ENCODE results near the gene LDAH. TPM values are rescaled to one million over a fixed set of nuclear protein-coding genes. Genes with fewer than 3 reads are reported as not detected.
A peak's percentile ranks its signal among the peaks of the same experiment; 100 is the strongest.

LDAH gene
- total RNA-seq, 1 experiment from 2014 or later = 30.7 TPM

GRCh38 chr2:20648206-20648605 lies 174.7 kb downstream of the LDAH start:
- in situ Hi-C loops (cut with HindIII; ENCODE audit: low sequenced_read_pairs) = no loop called here
- no peak for DNase-seq (ENCODE audit: low spot score)

GRCh38 chr2:20647738-20648137 lies 175.2 kb downstream of the LDAH start:
- in situ Hi-C loops (cut with HindIII; ENCODE audit: low sequenced_read_pairs) = no loop called here

GRCh38 chr2:20647211-20647610 lies 175.7 kb downstream of the LDAH start:
- in situ Hi-C loops (cut with HindIII; ENCODE audit: low sequenced_read_pairs) = no loop called here
- DNase-seq (ENCODE audit: low spot score) = no peak

More at GRCh38 chr2:20647738-20648137, 175.2 kb downstream of the LDAH start:
- no peak for DNase-seq (ENCODE audit: low spot score)

- in situ Hi-C loops (cut with HindIII; ENCODE audit: low sequenced_read_pairs) = no loop called here
- DNase-seq (ENCODE audit: low spot score) = no peak
Observed at GRCh38 chr2:20646446-20646845, 176.5 kb downstream of the LDAH start.

- in situ Hi-C loops (cut with HindIII; ENCODE audit: low sequenced_read_pairs) = no loop called here
- DNase-seq (ENCODE audit: low spot score) = no peak
Observed at GRCh38 chr2:20645761-20646160, 177.1 kb downstream of the LDAH start.

- DNase-seq (ENCODE audit: low spot score) = no peak
- in situ Hi-C loops (cut with HindIII; ENCODE audit: low sequenced_read_pairs) = no loop called here
Observed at GRCh38 chr2:20645301-20645701, 177.6 kb downstream of the LDAH start.

- in situ Hi-C loops (cut with HindIII; ENCODE audit: low sequenced_read_pairs) = no loop called here
Observed at GRCh38 chr2:20643826-20644225, 179.1 kb downstream of the LDAH start.

GRCh38 chr2:20643060-20643459 lies 179.8 kb downstream of the LDAH start:
- in situ Hi-C loops (cut with HindIII; ENCODE audit: low sequenced_read_pairs) = no loop called here
- no peak for DNase-seq (ENCODE audit: low spot score)

More at GRCh38 chr2:20643826-20644225, 179.1 kb downstream of the LDAH start:
- DNase-seq (ENCODE audit: low spot score) = no peak

GRCh38 chr2:20642055-20642971 lies 180.6 kb downstream of the LDAH start:
- peak; percentile 73 for DNase-seq (ENCODE audit: low spot score)
- in situ Hi-C loops (cut with HindIII; ENCODE audit: low sequenced_read_pairs) = no loop called here

- in situ Hi-C loops (cut with HindIII; ENCODE audit: low sequenced_read_pairs) = no loop called here
- peak; percentile 69 for DNase-seq (ENCODE audit: low spot score)
Observed at GRCh38 chr2:20641123-20641985, 181.5 kb downstream of the LDAH start.

- in situ Hi-C loops (cut with HindIII; ENCODE audit: low sequenced_read_pairs) = no loop called here
- DNase-seq (ENCODE audit: low spot score) = peak; percentile 55
Observed at GRCh38 chr2:20640411-20641122, 182.3 kb downstream of the LDAH start.

- in situ Hi-C loops (cut with HindIII; ENCODE audit: low sequenced_read_pairs) = loop anchor here (5.0 kb wide), 1 partner anchor 197 kb away; no protein-coding TSS in a partner anchor
Observed at GRCh38 chr2:20638646-20639430, 184.1 kb downstream of the LDAH start.

GRCh38 chr2:20638014-20638413 lies 184.9 kb downstream of the LDAH start:
- DNase-seq (ENCODE audit: low spot score) = no peak
- in situ Hi-C loops (cut with HindIII; ENCODE audit: low sequenced_read_pairs) = loop anchor here (5.0 kb wide), 1 partner anchor 196 kb away; no protein-coding TSS in a partner anchor

More at GRCh38 chr2:20638646-20639430, 184.1 kb downstream of the LDAH start:
- DNase-seq (ENCODE audit: low spot score) = no peak

- no peak for DNase-seq (ENCODE audit: low spot score)
Observed at GRCh38 chr2:20637147-20637546, 185.8 kb downstream of the LDAH start.

GRCh38 chr2:20635675-20636584 lies 187.0 kb downstream of the LDAH start:
- in situ Hi-C loops (cut with HindIII; ENCODE audit: low sequenced_read_pairs) = loop anchor here (5.0 kb wide), 1 partner anchor 194 kb away; no protein-coding TSS in a partner anchor
- peak; percentile 85 for DNase-seq (ENCODE audit: low spot score)

More at GRCh38 chr2:20637147-20637546, 185.8 kb downstream of the LDAH start:
- in situ Hi-C loops (cut with HindIII; ENCODE audit: low sequenced_read_pairs) = loop anchor here (5.0 kb wide), 1 partner anchor 195 kb away; no protein-coding TSS in a partner anchor

GRCh38 chr2:20635113-20635510 lies 187.8 kb downstream of the LDAH start:
- DNase-seq (ENCODE audit: low spot score) = no peak
- in situ Hi-C loops (cut with HindIII; ENCODE audit: low sequenced_read_pairs) = loop anchor here (5.0 kb wide), 1 partner anchor 193 kb away; no protein-coding TSS in a partner anchor

GRCh38 chr2:20634507-20635112 lies 188.3 kb downstream of the LDAH start:
- in situ Hi-C loops (cut with HindIII; ENCODE audit: low sequenced_read_pairs) = loop anchor here (5.0 kb wide), 1 partner anchor 192 kb away; no protein-coding TSS in a partner anchor
- DNase-seq (ENCODE audit: low spot score) = no peak

All from G401 (cell line).